GM12891 (cell line): ENCODE results near the gene GSDME.

Experiments
- PAX5 ChIP-seq: IDR thresholded peaks from 2 replicates; pipeline ENCODE4 v1.6.1; 2011; ENCODE audit warnings: low read length, moderate library complexity, mild to moderate bottlenecking; ENCODE audit not compliant: insufficient read depth, severe bottlenecking
- POLR2A ChIP-seq: IDR thresholded peaks from 2 replicates; pipeline ENCODE4 v1.6.1; 2011; ENCODE audit warnings: low read depth, low read length, control low read depth
- POLR2AphosphoS5 ChIP-seq: IDR thresholded peaks from 2 replicates; pipeline ENCODE4 v1.6.1; 2011; ENCODE audit warnings: low read depth, low read length, control low read depth
- SPI1 ChIP-seq: IDR thresholded peaks from 2 replicates; pipeline ENCODE4 v1.6.1; 2011; ENCODE audit warnings: low read depth, low read length, control low read depth
- TAF1 ChIP-seq: IDR thresholded peaks from 2 replicates; pipeline ENCODE4 v1.6.1; 2011; ENCODE audit warnings: low read depth, low read length, control low read depth

GRCh38 chr7:24722386-24723177, 34.7 kb downstream of the GSDME start:
- TF ChIP-seq POLR2AphosphoS5 (no peak), POLR2A (no peak), TAF1 (no peak), PAX5 (no peak), SPI1 (no peak)
